GM12878 (cell line): ENCODE results near the gene ERBB3. TPM values are rescaled to one million over a fixed set of nuclear protein-coding genes. Genes with fewer than 3 reads are reported as not detected.

ENCODE experiments used
- BRCA1 ChIP-seq: IDR thresholded peaks from 2 replicates; pipeline ENCODE4 v1.6.1; 2011; ENCODE audit warnings: low read depth, low read length, improper control_type of control experiment
- CBX3 ChIP-seq: fragments of 200-600 bp; sonication (generic); IDR thresholded peaks from 2 replicates; pipeline ENCODE4 v1.6.1; 2016; ENCODE audit warnings: low read depth, borderline replicate concordance
- CHD1 ChIP-seq: IDR thresholded peaks from 2 replicates; pipeline ENCODE4 v1.6.1; 2012; ENCODE audit warnings: low read depth, low read length, improper control_type of control experiment
- CREB1 ChIP-seq: IDR thresholded peaks from 2 replicates; pipeline ENCODE4 v1.6.1; 2012; ENCODE audit warnings: low read depth, mild to moderate bottlenecking, inconsistent platforms
- E2F4 ChIP-seq: IDR thresholded peaks from 2 replicates; pipeline ENCODE4 v1.6.1; 2012; ENCODE audit warnings: low read depth, low read length, improper control_type of control experiment
- EP300 ChIP-seq, 2 experiments: fragments of 150-350 bp in 1 of 2; IDR thresholded peaks; 2 replicates each; pipeline ENCODE4 v1.6.1; 2011 to 2012; ENCODE audit warnings: low read depth in 2 of 2, low read length in 2 of 2, borderline replicate concordance in 1 of 2, improper control_type of control experiment in 1 of 2, inconsistent platforms in 1 of 2; ENCODE audit not compliant: control insufficient read depth in 1 of 2
- MEF2B ChIP-seq: fragments of 450-650 bp; IDR thresholded peaks from 2 replicates; pipeline ENCODE4 v1.6.1; 2018; ENCODE audit warnings: mild to moderate bottlenecking, moderate library complexity; ENCODE audit not compliant: partially characterized antibody, poor library complexity, severe bottlenecking
- MTA3 ChIP-seq: IDR thresholded peaks from 2 replicates; pipeline ENCODE4 v1.6.1; 2012; ENCODE audit warnings: low read length, inconsistent platforms, borderline replicate concordance
- NFYA ChIP-seq: IDR thresholded peaks from 2 replicates; pipeline ENCODE4 v1.6.1; 2011; ENCODE audit warnings: low read depth, mild to moderate bottlenecking, low read length, improper control_type of control experiment, borderline replicate concordance
- POLR2AphosphoS5 ChIP-seq: IDR thresholded peaks from 2 replicates; pipeline ENCODE4 v1.6.1; 2011; ENCODE audit warnings: mild to moderate bottlenecking, low read length, inconsistent platforms
- RAD51 ChIP-seq: fragments of 450-650 bp; IDR thresholded peaks from 2 replicates; pipeline ENCODE4 v1.6.1; 2016; ENCODE audit warnings: moderate library complexity, mild to moderate bottlenecking, inconsistent platforms
- RBBP5 ChIP-seq: fragments of 200-600 bp; sonication (generic); conservative IDR thresholded peaks from 2 replicates; pipeline ENCODE4 v1.6.1; 2016
- SMAD5 ChIP-seq: IDR thresholded peaks from 2 replicates; pipeline ENCODE4 v1.6.1; 2016; ENCODE audit warnings: antibody characterized with exemption, low read depth
- SP1 ChIP-seq: IDR thresholded peaks from one replicate; pipeline ENCODE4 v1.6.1; 2011; ENCODE audit warnings: low read depth, low read length
- SUZ12 ChIP-seq: fragments of 200-600 bp; sonication (generic); IDR thresholded peaks from one replicate; pipeline ENCODE4 v1.6.1; 2018; ENCODE audit warnings: antibody characterized with exemption, mild to moderate bottlenecking; ENCODE audit not compliant: unreplicated experiment
- TARDBP ChIP-seq: IDR thresholded peaks from 2 replicates; pipeline ENCODE4 v1.6.1; 2016; ENCODE audit warnings: borderline replicate concordance
- TCF3 ChIP-seq: IDR thresholded peaks from 2 replicates; pipeline ENCODE4 v1.6.1; 2012; ENCODE audit warnings: low read depth, mild to moderate bottlenecking, low read length, borderline replicate concordance; ENCODE audit not compliant: insufficient read depth
- ZNF217 ChIP-seq: fragments of 450-650 bp; IDR thresholded peaks from 2 replicates; pipeline ENCODE4 v1.6.1; 2017; ENCODE audit warnings: antibody characterized with exemption, mild to moderate bottlenecking
- polyA plus RNA-seq, 11 experiments: library from polyadenylated mRNA; depleted of rRNA in 4 of 11; unstranded in 6 of 11; stranded (reverse) in 5 of 11; fragments of >200 nt; fragmentation: Nextera tagmentation in 4 of 11; fragmentation: Illumina TruSeq in 1 of 11; extraction: Ambion mirVana in 4 of 11; extraction: Trizol in 1 of 11; gene quantifications; 1 replicate in 1 of 11; 2 replicates in 10 of 11; pipeline versions ENCODE4 v1.2.1 to v1.2.3, GENCODE V29; 2011 to 2016; ENCODE audit warnings: inconsistent platforms in 2 of 11, missing spikeins in 2 of 11, low read depth in 1 of 11
- total RNA-seq, 4 experiments: library from RNA; depleted of rRNA in 3 of 4; stranded (reverse); fragments of >200 nt in 3 of 4; fragmentation: Illumina TruSeq in 1 of 4; extraction: Trizol in 1 of 4; gene quantifications; 2 replicates each; pipeline versions ENCODE4 v1.2.1 to v1.2.3, GENCODE V29; 2013 to 2021
- TF ChIP-seq, protein P1 (sequence below): IDR thresholded peaks from 2 replicates; pipeline ENCODE4 v1.6.1; 2012; ENCODE audit warnings: low read length, inconsistent platforms
- TF ChIP-seq, protein P2 (sequence below): IDR thresholded peaks from 2 replicates; pipeline ENCODE4 v1.6.1; 2012; ENCODE audit warnings: improper control_type of control experiment, low read depth, low read length; ENCODE audit not compliant: insufficient replicate concordance
- TF ChIP-seq, protein P3 (sequence below): fragments of 450-650 bp; IDR thresholded peaks from 2 replicates; pipeline ENCODE4 v1.6.1; 2016; ENCODE audit warnings: mild to moderate bottlenecking

The ERBB3 gene
- total and polyA plus RNA-seq, 10 of the 15 experiments (the other 5 are each of a cell fraction or from before 2014, with no cell fraction given), result 0.03 to 0.72 (median 0.04) TPM; not detected in 5

GRCh38 chr12:56129206-56129941, 49.4 kb downstream of the ERBB3 start (continued):
- TF ChIP-seq EP300 (IDR thresholded peaks at IDR 0.05; ENCODE audit: borderline replicate concordance in 1 of 2, control insufficient read depth in 1 of 2, low read depth in 2 of 2, low read length in 2 of 2), result no peak
- TF ChIP-seq, protein P1, sequence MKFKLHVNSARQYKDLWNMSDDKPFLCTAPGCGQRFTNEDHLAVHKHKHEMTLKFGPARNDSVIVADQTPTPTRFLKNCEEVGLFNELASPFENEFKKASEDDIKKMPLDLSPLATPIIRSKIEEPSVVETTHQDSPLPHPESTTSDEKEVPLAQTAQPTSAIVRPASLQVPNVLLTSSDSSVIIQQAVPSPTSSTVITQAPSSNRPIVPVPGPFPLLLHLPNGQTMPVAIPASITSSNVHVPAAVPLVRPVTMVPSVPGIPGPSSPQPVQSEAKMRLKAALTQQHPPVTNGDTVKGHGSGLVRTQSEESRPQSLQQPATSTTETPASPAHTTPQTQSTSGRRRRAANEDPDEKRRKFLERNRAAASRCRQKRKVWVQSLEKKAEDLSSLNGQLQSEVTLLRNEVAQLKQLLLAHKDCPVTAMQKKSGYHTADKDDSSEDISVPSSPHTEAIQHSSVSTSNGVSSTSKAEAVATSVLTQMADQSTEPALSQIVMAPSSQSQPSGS, result no peak
- no peak for TF ChIP-seq RAD51
- TF ChIP-seq TARDBP, result no peak
- TF ChIP-seq CBX3, result no peak
- no peak for TF ChIP-seq SUZ12
- TF ChIP-seq TCF3, result no peak
- no peak for TF ChIP-seq E2F4
- TF ChIP-seq, protein P2, sequence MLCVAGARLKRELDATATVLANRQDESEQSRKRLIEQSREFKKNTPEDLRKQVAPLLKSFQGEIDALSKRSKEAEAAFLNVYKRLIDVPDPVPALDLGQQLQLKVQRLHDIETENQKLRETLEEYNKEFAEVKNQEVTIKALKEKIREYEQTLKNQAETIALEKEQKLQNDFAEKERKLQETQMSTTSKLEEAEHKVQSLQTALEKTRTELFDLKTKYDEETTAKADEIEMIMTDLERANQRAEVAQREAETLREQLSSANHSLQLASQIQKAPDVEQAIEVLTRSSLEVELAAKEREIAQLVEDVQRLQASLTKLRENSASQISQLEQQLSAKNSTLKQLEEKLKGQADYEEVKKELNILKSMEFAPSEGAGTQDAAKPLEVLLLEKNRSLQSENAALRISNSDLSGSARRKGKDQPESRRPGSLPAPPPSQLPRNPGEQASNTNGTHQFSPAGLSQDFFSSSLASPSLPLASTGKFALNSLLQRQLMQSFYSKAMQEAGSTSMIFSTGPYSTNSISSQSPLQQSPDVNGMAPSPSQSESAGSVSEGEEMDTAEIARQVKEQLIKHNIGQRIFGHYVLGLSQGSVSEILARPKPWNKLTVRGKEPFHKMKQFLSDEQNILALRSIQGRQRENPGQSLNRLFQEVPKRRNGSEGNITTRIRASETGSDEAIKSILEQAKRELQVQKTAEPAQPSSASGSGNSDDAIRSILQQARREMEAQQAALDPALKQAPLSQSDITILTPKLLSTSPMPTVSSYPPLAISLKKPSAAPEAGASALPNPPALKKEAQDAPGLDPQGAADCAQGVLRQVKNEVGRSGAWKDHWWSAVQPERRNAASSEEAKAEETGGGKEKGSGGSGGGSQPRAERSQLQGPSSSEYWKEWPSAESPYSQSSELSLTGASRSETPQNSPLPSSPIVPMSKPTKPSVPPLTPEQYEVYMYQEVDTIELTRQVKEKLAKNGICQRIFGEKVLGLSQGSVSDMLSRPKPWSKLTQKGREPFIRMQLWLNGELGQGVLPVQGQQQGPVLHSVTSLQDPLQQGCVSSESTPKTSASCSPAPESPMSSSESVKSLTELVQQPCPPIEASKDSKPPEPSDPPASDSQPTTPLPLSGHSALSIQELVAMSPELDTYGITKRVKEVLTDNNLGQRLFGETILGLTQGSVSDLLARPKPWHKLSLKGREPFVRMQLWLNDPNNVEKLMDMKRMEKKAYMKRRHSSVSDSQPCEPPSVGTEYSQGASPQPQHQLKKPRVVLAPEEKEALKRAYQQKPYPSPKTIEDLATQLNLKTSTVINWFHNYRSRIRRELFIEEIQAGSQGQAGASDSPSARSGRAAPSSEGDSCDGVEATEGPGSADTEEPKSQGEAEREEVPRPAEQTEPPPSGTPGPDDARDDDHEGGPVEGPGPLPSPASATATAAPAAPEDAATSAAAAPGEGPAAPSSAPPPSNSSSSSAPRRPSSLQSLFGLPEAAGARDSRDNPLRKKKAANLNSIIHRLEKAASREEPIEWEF, result no peak
- TF ChIP-seq, protein P3, sequence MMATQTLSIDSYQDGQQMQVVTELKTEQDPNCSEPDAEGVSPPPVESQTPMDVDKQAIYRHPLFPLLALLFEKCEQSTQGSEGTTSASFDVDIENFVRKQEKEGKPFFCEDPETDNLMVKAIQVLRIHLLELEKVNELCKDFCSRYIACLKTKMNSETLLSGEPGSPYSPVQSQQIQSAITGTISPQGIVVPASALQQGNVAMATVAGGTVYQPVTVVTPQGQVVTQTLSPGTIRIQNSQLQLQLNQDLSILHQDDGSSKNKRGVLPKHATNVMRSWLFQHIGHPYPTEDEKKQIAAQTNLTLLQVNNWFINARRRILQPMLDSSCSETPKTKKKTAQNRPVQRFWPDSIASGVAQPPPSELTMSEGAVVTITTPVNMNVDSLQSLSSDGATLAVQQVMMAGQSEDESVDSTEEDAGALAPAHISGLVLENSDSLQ, result peak; percentile 10; the same call in 1 of the 2 replicates
- no peak for TF ChIP-seq MTA3
- no peak for TF ChIP-seq SP1
- no peak for TF ChIP-seq MEF2B
- TF ChIP-seq BRCA1, result no peak
- no peak for TF ChIP-seq CREB1
- TF ChIP-seq NFYA, result no peak
- TF ChIP-seq ZNF217, result no peak
- TF ChIP-seq RBBP5, result no peak
- 0 out of 2 replicates have a peak, but pooled peaks have one; percentile 49 for TF ChIP-seq SMAD5
- TF ChIP-seq CHD1, result no peak
- no peak; the same call in 1 of the 2 replicates for TF ChIP-seq POLR2AphosphoS5
